ENCODE measurements around the gene PCED1B.

DNA sequence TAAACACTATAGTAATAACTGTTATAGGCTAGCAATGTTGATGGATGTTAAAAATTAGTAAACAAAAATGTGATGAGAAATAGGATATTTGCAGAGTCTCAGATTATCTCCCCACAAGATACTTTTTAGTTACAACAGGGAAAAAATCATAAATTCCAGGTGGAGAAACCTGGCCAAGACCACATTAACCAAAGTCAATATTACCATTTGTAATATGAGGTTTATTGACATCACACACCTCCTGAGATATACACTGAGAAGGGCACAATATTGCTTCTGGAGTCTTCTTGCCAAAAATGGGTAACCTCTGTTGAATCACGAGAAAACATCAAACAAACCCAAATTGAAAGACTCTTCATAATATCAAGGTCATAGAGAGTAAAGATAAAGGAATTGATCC lies 72.7 kb downstream of the PCED1B start:
- no peak for TF ChIP-seq POLR2A (IDR thresholded peaks at IDR 0.05)
- TF ChIP-seq, protein P1, sequence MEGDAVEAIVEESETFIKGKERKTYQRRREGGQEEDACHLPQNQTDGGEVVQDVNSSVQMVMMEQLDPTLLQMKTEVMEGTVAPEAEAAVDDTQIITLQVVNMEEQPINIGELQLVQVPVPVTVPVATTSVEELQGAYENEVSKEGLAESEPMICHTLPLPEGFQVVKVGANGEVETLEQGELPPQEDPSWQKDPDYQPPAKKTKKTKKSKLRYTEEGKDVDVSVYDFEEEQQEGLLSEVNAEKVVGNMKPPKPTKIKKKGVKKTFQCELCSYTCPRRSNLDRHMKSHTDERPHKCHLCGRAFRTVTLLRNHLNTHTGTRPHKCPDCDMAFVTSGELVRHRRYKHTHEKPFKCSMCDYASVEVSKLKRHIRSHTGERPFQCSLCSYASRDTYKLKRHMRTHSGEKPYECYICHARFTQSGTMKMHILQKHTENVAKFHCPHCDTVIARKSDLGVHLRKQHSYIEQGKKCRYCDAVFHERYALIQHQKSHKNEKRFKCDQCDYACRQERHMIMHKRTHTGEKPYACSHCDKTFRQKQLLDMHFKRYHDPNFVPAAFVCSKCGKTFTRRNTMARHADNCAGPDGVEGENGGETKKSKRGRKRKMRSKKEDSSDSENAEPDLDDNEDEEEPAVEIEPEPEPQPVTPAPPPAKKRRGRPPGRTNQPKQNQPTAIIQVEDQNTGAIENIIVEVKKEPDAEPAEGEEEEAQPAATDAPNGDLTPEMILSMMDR (IDR thresholded peaks at IDR 0.05), result no peak
- no peak for TF ChIP-seq POLR2AphosphoS5 (IDR thresholded peaks at IDR 0.05)
